Testis (tissue), 2 donors: ENCODE results near the gene ARID5B.

ENCODE experiments used
- CTCF ChIP-seq, 3 experiments: fragments of 450-650 bp in 2 of 3; fragments of 200-600 bp in 1 of 3; sonication (generic) in 1 of 3; IDR thresholded peaks; one replicate each; pipeline ENCODE4 v1.5.1; 2016 to 2019; ENCODE audit warnings: antibody characterized with exemption in 3 of 3, mild to moderate bottlenecking in 2 of 3, moderate library complexity in 1 of 3
- POLR2A ChIP-seq: fragments of 450-650 bp; IDR thresholded peaks from one replicate; pipeline ENCODE4 v1.6.1; 2017; ENCODE audit warnings: antibody characterized with exemption, mild to moderate bottlenecking, moderate library complexity

DNA sequence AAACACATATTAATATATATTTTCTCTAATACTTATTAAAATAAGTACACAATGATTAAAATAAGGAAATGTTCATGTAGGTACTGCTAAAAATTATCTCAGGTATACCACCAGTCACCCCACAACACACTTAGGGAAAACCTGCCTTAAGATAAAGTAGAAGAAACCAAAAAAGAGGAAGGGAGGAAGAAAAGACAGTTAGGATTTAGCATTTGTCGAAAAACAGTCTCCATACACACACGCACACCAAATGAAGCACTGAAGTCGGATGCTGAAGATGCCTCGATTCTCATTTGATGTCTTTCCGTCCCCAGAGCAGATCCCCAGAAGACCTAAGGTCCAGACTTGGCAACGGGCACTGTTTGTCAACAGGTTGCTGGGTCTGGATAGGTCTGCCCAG, 30.0 kb upstream of the ARID5B start:
- TF ChIP-seq POLR2A (no peak), CTCF (IDR thresholded peaks at IDR 0.05) (no peak)
